Stomach (tissue), 4 donors: ENCODE measurements around the gene DIAPH2.

Experiments
- CTCF ChIP-seq, 7 experiments: fragments of 450-650 bp in 4 of 7; fragments of 200-600 bp in 3 of 7; sonication (generic) in 3 of 7; IDR thresholded peaks; one replicate each; pipeline ENCODE4 v1.5.1; 2016 to 2019; ENCODE audit warnings: antibody characterized with exemption in 7 of 7, control low read depth in 2 of 7, mild to moderate bottlenecking in 1 of 7
- EP300 ChIP-seq: sonication (generic); formaldehyde crosslinking; IDR thresholded peaks from one replicate; pipeline ENCODE4 v1.6.1; 2017; ENCODE audit warnings: antibody characterized with exemption
- POLR2A ChIP-seq, 4 donors: fragments of 450-650 bp; IDR thresholded peaks; one replicate each; pipeline ENCODE4 v1.6.1; 2016; ENCODE audit warnings: antibody characterized with exemption in 4 of 4, control low read depth in 2 of 4, mild to moderate bottlenecking in 1 of 4, moderate library complexity in 1 of 4
- POLR2AphosphoS5 ChIP-seq, 3 donors: sonication (generic); formaldehyde crosslinking; IDR thresholded peaks; one replicate each; pipeline ENCODE4 v1.6.1; 2016; ENCODE audit warnings: antibody characterized with exemption in 3 of 3

- TF ChIP-seq POLR2A (IDR thresholded peaks at IDR 0.05), result no peak
- TF ChIP-seq POLR2AphosphoS5 (IDR thresholded peaks at IDR 0.05), result no peak
- TF ChIP-seq EP300, result no peak
- TF ChIP-seq CTCF (IDR thresholded peaks at IDR 0.05), result no peak
These were observed 305.4 kb downstream of the DIAPH2 start for GRCh38 chrX:96989830-96990571.
